OCI-LY1 (cell line): ENCODE results near the gene KY.

Experiments used
- H2AFZ ChIP-seq: fragments of 200-600 bp; sonication (generic), shearing (Covaris generic); 2 replicates; pipeline ENCODE4 v1.6.0; 2014; ENCODE audit warnings: antibody characterized with exemption, mild to moderate bottlenecking, low read length
- H3F3A ChIP-seq: fragments of 200-600 bp; sonication (generic), shearing (Covaris generic); 2 replicates; pipeline ENCODE4 v1.6.0; 2014; ENCODE audit warnings: mild to moderate bottlenecking, antibody characterized with exemption, low read length, moderate library complexity; ENCODE audit not compliant: insufficient read depth
- H3K27ac ChIP-seq: fragments of 200-600 bp; sonication (generic); 2 replicates; pipeline ENCODE4 v1.5.1; 2014; ENCODE audit warnings: low read length, mixed run types, mild to moderate bottlenecking, low read depth; ENCODE audit not compliant: poor library complexity, severe bottlenecking
- H3K27me3 ChIP-seq: fragments of 200-600 bp; sonication (generic); 2 replicates; pipeline ENCODE4 v1.6.0; 2014; ENCODE audit warnings: antibody characterized with exemption, mild to moderate bottlenecking, low read length, moderate library complexity; ENCODE audit not compliant: insufficient read depth
- H3K36me3 ChIP-seq: fragments of 200-600 bp; sonication (generic); 2 replicates; pipeline ENCODE4 v1.6.1; 2014; ENCODE audit warnings: mild to moderate bottlenecking, antibody characterized with exemption, low read length, moderate library complexity, mixed read lengths; ENCODE audit not compliant: insufficient read depth
- H3K4me1 ChIP-seq: fragments of 200-600 bp; sonication (generic); 2 replicates; pipeline ENCODE4 v1.5.1; 2014; ENCODE audit warnings: mild to moderate bottlenecking, low read length, moderate library complexity; ENCODE audit not compliant: insufficient read depth, severe bottlenecking
- H3K4me2 ChIP-seq: fragments of 200-600 bp; sonication (generic), shearing (Covaris generic); 2 replicates; pipeline ENCODE4 v1.6.1; 2014; ENCODE audit warnings: low read length
- H3K4me3 ChIP-seq: fragments of 200-600 bp; sonication (generic); 2 replicates; pipeline ENCODE4 v1.5.1; 2014; ENCODE audit warnings: low read length, low read depth, mild to moderate bottlenecking, mixed read lengths; ENCODE audit not compliant: poor library complexity, severe bottlenecking
- H3K79me2 ChIP-seq: fragments of 200-600 bp; shearing (Covaris generic); 2 replicates; pipeline ENCODE4 v1.6.1; 2016; ENCODE audit warnings: mixed run types, low read length, mixed read lengths; ENCODE audit not compliant: insufficient read depth
- H3K9ac ChIP-seq: fragments of 200-600 bp; sonication (generic), shearing (Covaris generic); 2 replicates; pipeline ENCODE4 v1.6.1; 2014; ENCODE audit warnings: mild to moderate bottlenecking, low read length, mixed read lengths
- H3K9me2 ChIP-seq: fragments of 200-600 bp; sonication (generic), shearing (Covaris generic); 2 replicates; pipeline ENCODE4 v1.6.1; 2014; ENCODE audit warnings: low read depth, mild to moderate bottlenecking, low read length, mixed read lengths
- H3K9me3 ChIP-seq: fragments of 200-600 bp; shearing (Covaris generic); 2 replicates; pipeline ENCODE4 v1.6.1; 2014; ENCODE audit warnings: low read length, mixed read lengths
- H4K20me1 ChIP-seq: fragments of 200-600 bp; sonication (generic), shearing (Covaris generic); 2 replicates; pipeline ENCODE4 v1.6.0; 2016; ENCODE audit warnings: mild to moderate bottlenecking, low read length; ENCODE audit not compliant: insufficient read depth
- EZH2 ChIP-seq: fragments of 200-600 bp; sonication (generic), shearing (Covaris generic); IDR thresholded peaks from 2 replicates; pipeline ENCODE4 v1.8.0; 2017; ENCODE audit warnings: borderline replicate concordance, mixed run types, mild to moderate bottlenecking, antibody characterized with exemption, low read length, moderate library complexity, mixed read lengths
- TF ChIP-seq, protein P1 (sequence below): fragments of 200-600 bp; sonication (generic), shearing (Covaris generic); IDR thresholded peaks from 2 replicates; pipeline ENCODE4 v1.5.1; 2017; ENCODE audit warnings: mild to moderate bottlenecking, antibody characterized with exemption, low read length, moderate library complexity, mixed read lengths

Gene KY

DNA sequence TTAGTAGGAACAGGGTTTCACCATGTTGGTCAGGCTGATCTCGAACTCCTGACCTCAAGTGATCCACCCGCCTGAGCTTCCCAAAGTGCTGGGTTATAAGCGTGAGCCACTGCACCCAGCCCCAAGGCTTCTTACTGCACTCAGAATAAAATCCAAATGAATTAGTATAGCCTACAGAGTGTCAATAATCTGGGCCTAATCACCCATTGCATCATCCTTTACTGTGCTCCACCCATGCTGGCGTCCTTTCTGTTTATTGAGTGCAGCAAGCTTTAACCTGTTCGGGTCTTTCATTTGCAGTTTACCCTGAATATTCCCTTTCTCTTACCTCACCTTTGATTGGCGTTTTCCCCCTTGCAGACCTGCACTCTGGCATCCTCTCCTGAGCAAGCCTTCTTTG is 87.2 kb downstream of the KY start:
- TF ChIP-seq, protein P1, sequence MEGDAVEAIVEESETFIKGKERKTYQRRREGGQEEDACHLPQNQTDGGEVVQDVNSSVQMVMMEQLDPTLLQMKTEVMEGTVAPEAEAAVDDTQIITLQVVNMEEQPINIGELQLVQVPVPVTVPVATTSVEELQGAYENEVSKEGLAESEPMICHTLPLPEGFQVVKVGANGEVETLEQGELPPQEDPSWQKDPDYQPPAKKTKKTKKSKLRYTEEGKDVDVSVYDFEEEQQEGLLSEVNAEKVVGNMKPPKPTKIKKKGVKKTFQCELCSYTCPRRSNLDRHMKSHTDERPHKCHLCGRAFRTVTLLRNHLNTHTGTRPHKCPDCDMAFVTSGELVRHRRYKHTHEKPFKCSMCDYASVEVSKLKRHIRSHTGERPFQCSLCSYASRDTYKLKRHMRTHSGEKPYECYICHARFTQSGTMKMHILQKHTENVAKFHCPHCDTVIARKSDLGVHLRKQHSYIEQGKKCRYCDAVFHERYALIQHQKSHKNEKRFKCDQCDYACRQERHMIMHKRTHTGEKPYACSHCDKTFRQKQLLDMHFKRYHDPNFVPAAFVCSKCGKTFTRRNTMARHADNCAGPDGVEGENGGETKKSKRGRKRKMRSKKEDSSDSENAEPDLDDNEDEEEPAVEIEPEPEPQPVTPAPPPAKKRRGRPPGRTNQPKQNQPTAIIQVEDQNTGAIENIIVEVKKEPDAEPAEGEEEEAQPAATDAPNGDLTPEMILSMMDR: no peak
- TF ChIP-seq EZH2: no peak
- Histone ChIP-seq H3K36me3 (no peaks in the 10 kb centered on the region), H3K4me1 (no peaks in the 10 kb centered on the region), H2AFZ (no peak overlapping the region), H3F3A (no peaks in the 10 kb centered on the region), H3K27ac (no peak overlapping the region), H3K9ac (no peak overlapping the region), H3K9me2 (no peaks in the 10 kb centered on the region), H3K27me3 (no peaks in the 10 kb centered on the region), H3K9me3 (no peaks in the 10 kb centered on the region), H4K20me1 (no peaks in the 10 kb centered on the region), H3K79me2 (no peaks in the 10 kb centered on the region), H3K4me2 (no peak overlapping the region), H3K4me3 (no peak overlapping the region)

DNA sequence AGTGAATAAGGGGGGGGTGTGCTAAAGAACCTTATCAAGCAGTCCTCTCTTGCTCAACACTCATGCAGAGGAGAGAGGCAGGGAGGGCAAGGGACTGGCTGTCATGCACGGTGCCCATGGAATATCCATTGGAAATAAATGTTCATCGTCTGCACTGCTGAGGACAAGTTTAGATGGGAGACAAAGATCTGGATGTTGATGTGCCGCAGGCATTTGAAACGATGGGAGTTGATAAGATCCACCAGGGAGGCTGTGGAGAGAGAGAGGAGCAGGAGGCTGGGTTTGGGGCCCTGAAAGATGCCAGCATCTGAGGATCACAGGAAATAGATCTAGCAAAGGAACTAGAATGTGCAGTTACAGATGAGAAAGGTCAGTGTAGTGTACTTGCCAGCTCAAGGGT is 88.8 kb downstream of the KY start:
- H3K9me2 ChIP-seq: no peaks in the 10 kb centered on the region
- no peak overlapping the region for H3K4me2 ChIP-seq
- no peaks in the 10 kb centered on the region for H3K4me1 ChIP-seq
- no peaks in the 10 kb centered on the region for H4K20me1 ChIP-seq
- H2AFZ ChIP-seq: no peak overlapping the region
- H3K9me3 ChIP-seq: no peaks in the 10 kb centered on the region
- H3K79me2 ChIP-seq: no peaks in the 10 kb centered on the region
- no peaks in the 10 kb centered on the region for H3K27me3 ChIP-seq
- H3K9ac ChIP-seq: no peak overlapping the region
- no peak overlapping the region for H3K4me3 ChIP-seq
- no peaks in the 10 kb centered on the region for H3K36me3 ChIP-seq
- TF ChIP-seq EZH2: no peak
- TF ChIP-seq, protein P1: no peak
- H3K27ac ChIP-seq: no peak overlapping the region
- no peaks in the 10 kb centered on the region for H3F3A ChIP-seq

DNA sequence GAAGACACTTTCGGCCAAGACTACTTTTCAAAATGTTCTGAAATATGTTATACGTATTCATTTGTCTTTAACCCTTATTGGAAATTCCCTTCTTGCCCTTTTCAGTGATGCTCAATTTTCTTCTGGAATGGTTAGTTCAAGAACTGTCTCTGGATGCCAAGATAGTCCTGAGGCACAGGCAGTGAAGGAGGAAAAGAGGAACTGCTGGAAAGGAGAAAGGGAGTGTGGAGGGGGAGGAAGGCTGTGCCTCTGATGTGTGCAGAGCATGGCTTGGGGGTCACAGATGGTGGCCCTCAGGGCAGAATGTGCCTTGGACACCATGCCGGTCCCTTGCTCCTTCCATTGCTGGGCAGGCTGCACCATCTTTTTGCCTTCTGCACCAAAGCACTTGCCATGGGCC is 91.2 kb downstream of the KY start:
- Histone ChIP-seq H3K36me3 (no peaks in the 10 kb centered on the region), H3K9ac (no peak overlapping the region), H3K9me3 (no peaks in the 10 kb centered on the region), H3K27me3 (no peaks in the 10 kb centered on the region), H3K79me2 (no peaks in the 10 kb centered on the region), H3K4me2 (no peak overlapping the region), H2AFZ (no peak overlapping the region), H3F3A (no peaks in the 10 kb centered on the region), H4K20me1 (no peaks in the 10 kb centered on the region), H3K4me1 (no peaks in the 10 kb centered on the region), H3K4me3 (no peak overlapping the region), H3K9me2 (no peaks in the 10 kb centered on the region), H3K27ac (no peak overlapping the region)
- TF ChIP-seq, protein P1: no peak
- TF ChIP-seq EZH2: no peak
